ENCODE measurements around the gene COL18A1. TPM values are rescaled to one million over a fixed set of nuclear protein-coding genes. Genes with fewer than 3 reads are reported as not detected.

Gene COL18A1
- polyA plus RNA-seq, 1 donor (not counting 4 experiments of a cell fraction or from before 2014, with no cell fraction given), result 13.0 TPM

GRCh38 chr21:45439901-45440461, 35.0 kb downstream of the COL18A1 start:
- Histone ChIP-seq H3K4me3 (ENCODE audit: control insufficient read depth in 2 of 3, extremely low read depth in 1 of 3, insufficient read depth in 2 of 3, low read depth in 1 of 3, low read length in 3 of 3) (no peak overlapping the region), H3K4me2 (ENCODE audit: control insufficient read depth, extremely low read depth, insufficient read depth, low read depth, low read length) (no peak overlapping the region), H3K27ac (ENCODE audit: control insufficient read depth, insufficient read depth, low read length) (no peak overlapping the region), H3K27me3 (ENCODE audit: control insufficient read depth, extremely low read depth, insufficient read depth, low read length) (no peaks in the 10 kb centered on the region), H3K36me3 (ENCODE audit: control insufficient read depth in 2 of 2, extremely low read depth in 1 of 2, insufficient read depth in 2 of 2, low read length in 2 of 2) (no peaks in the 10 kb centered on the region), H3K9ac (ENCODE audit: control insufficient read depth, extremely low read depth, insufficient read depth, low read length) (no peak overlapping the region), H4K20me1 (ENCODE audit: control insufficient read depth, extremely low read depth, insufficient read depth, low read length) (peaks cover 2% of the 10 kb centered on the region), H3K9me1 (ENCODE audit: control insufficient read depth, extremely low read depth, insufficient read depth, low read length) (no peaks in the 10 kb centered on the region), H3K4me1 (ENCODE audit: control insufficient read depth, extremely low read depth, insufficient read depth, low read length) (peaks cover 7% of the 10 kb centered on the region), H3K9me3 (ENCODE audit: control insufficient read depth, low read depth, low read length) (no peaks in the 10 kb centered on the region), H3K79me2 (ENCODE audit: control insufficient read depth, insufficient read depth, low read length) (peaks cover 19% of the 10 kb centered on the region), H2AFZ (ENCODE audit: control insufficient read depth, low read length) (no peak overlapping the region)
- FAIRE-seq, result no peak
- dilution Hi-C loops (cut with MboI; ENCODE audit: extremely low pct_ligation_motif_present, low sequenced_read_pairs), result no loop called here
- no peak for DNase-seq (ENCODE audit: low read depth, low spot score)
- no peak for TF ChIP-seq EZH2 (IDR thresholded peaks at IDR 0.05; ENCODE audit: low read length)
- TF ChIP-seq, protein P1, sequence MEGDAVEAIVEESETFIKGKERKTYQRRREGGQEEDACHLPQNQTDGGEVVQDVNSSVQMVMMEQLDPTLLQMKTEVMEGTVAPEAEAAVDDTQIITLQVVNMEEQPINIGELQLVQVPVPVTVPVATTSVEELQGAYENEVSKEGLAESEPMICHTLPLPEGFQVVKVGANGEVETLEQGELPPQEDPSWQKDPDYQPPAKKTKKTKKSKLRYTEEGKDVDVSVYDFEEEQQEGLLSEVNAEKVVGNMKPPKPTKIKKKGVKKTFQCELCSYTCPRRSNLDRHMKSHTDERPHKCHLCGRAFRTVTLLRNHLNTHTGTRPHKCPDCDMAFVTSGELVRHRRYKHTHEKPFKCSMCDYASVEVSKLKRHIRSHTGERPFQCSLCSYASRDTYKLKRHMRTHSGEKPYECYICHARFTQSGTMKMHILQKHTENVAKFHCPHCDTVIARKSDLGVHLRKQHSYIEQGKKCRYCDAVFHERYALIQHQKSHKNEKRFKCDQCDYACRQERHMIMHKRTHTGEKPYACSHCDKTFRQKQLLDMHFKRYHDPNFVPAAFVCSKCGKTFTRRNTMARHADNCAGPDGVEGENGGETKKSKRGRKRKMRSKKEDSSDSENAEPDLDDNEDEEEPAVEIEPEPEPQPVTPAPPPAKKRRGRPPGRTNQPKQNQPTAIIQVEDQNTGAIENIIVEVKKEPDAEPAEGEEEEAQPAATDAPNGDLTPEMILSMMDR (optimal IDR thresholded peaks at IDR 0.05 in 1 of 3, IDR thresholded peaks at IDR 0.05 in 1 of 3, conservative IDR thresholded peaks at IDR 0.05 in 1 of 3; ENCODE audit: extremely low read depth in 1 of 3, insufficient read depth in 2 of 3, low read length in 3 of 3), result no peak

GRCh38 chr21:45440736-45441350, 35.9 kb downstream of the COL18A1 start:
- dilution Hi-C loops (cut with MboI; ENCODE audit: extremely low pct_ligation_motif_present, low sequenced_read_pairs), result no loop called here
- H3K27me3 ChIP-seq (ENCODE audit: control insufficient read depth, extremely low read depth, insufficient read depth, low read length), result no peaks in the 10 kb centered on the region
- DNase-seq (ENCODE audit: low read depth, low spot score), result no peak
- no peaks in the 10 kb centered on the region for H3K9me1 ChIP-seq (ENCODE audit: control insufficient read depth, extremely low read depth, insufficient read depth, low read length)
- H3K9ac ChIP-seq (ENCODE audit: control insufficient read depth, extremely low read depth, insufficient read depth, low read length), result no peak overlapping the region
- no peak overlapping the region for H3K4me2 ChIP-seq (ENCODE audit: control insufficient read depth, extremely low read depth, insufficient read depth, low read depth, low read length)
- no peak for FAIRE-seq
- H3K27ac ChIP-seq (ENCODE audit: control insufficient read depth, insufficient read depth, low read length), result no peak overlapping the region
- H3K9me3 ChIP-seq (ENCODE audit: control insufficient read depth, low read depth, low read length), result no peaks in the 10 kb centered on the region
- H2AFZ ChIP-seq (ENCODE audit: control insufficient read depth, low read length), result no peak overlapping the region
- TF ChIP-seq, protein P1 (optimal IDR thresholded peaks at IDR 0.05 in 1 of 3, IDR thresholded peaks at IDR 0.05 in 1 of 3, conservative IDR thresholded peaks at IDR 0.05 in 1 of 3; ENCODE audit: extremely low read depth in 1 of 3, insufficient read depth in 2 of 3, low read length in 3 of 3), result no peak
- no peak for TF ChIP-seq EZH2 (IDR thresholded peaks at IDR 0.05; ENCODE audit: low read length)
- peaks cover 7% of the 10 kb centered on the region for H3K4me1 ChIP-seq (ENCODE audit: control insufficient read depth, extremely low read depth, insufficient read depth, low read length)
- H4K20me1 ChIP-seq (ENCODE audit: control insufficient read depth, extremely low read depth, insufficient read depth, low read length), result peaks cover 2% of the 10 kb centered on the region
- H3K79me2 ChIP-seq (ENCODE audit: control insufficient read depth, insufficient read depth, low read length), result peaks cover 19% of the 10 kb centered on the region
- H3K4me3 ChIP-seq (ENCODE audit: control insufficient read depth in 2 of 3, extremely low read depth in 1 of 3, insufficient read depth in 2 of 3, low read depth in 1 of 3, low read length in 3 of 3), result no peak overlapping the region
- H3K36me3 ChIP-seq (ENCODE audit: control insufficient read depth in 2 of 2, extremely low read depth in 1 of 2, insufficient read depth in 2 of 2, low read length in 2 of 2), result no peaks in the 10 kb centered on the region

Data from keratinocyte (primary cell).